ENCODE results near the gene SLC20A1.
"Not testable (repeated sequence)": the region's sequence is repeated elsewhere in the genome, so short reads cannot be mapped to it uniquely, and the experiment has no call there.

The SLC20A1 gene

DNA sequence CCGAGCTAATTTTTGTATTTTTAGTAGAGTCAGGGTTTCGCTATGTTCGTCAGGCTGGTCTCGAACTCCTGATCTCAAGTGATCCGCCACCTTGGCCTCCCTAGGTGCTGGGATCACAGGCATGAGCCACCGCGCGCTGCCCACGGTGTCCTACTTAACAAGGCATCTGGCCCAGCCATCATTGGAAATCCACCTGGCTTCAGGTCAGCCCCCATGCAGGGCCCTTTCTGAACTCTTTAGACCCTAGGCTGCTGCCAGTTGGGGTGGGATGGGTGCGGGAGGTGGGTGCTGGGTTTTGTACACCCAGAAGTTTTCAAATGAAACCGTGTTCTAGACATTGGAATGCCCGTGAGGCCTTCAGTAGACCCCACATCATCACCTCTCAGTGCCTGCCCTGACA lies 48.4 kb downstream of the SLC20A1 start:
- Histone ChIP-seq H3K9ac (ENCODE audit: low read length in 2 of 2) (no peak overlapping the region), H3K36me3 (ENCODE audit: control insufficient read depth in 2 of 2, insufficient read depth in 2 of 2, low read length in 2 of 2) (no peaks in the 10 kb centered on the region), H3K27me3 (ENCODE audit: control insufficient read depth in 1 of 2, insufficient read depth in 2 of 2, low read length in 2 of 2) (no peaks in the 10 kb centered on the region), H3K9me3 (ENCODE audit: control insufficient read depth in 2 of 2, low read length in 2 of 2) (no peaks in the 10 kb centered on the region), H3K4me1 (ENCODE audit: control insufficient read depth, insufficient read depth, low read length) (peaks cover 3% of the 10 kb centered on the region), H3K4me3 (ENCODE audit: low read length in 2 of 2) (no peak overlapping the region), H3K27ac (ENCODE audit: low read length) (no peak overlapping the region)

DNA sequence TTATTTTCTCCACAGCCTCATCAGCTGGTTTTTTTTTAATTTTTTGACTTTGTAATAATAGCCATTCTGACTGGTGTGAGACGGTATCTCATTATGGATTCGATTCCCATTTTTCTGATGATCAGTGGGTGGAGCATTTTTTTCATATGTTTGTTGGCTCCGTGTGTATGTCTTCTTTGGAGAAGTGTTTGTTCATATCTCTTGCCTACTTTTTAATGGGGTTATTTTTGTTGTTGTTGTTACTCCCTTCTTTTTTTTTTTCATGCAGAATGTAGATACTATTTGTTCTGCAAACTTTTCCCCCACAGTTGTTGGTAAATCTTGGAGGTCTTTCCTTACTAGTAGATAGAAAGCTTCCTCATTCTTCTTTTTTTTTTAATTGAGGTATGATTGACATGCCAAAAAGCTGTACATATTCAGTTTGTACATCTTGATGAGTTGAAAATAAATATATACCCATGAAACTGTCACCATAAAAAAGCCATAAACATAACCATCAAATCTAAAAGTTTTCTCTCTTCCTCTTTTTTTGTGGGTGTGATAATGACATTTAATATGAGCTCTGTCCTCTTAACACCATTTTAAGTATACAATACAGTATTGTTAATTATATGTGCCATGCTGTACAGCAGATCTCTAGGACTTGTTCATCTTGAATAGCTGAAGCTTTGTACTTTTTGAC lies 53.2 kb downstream of the SLC20A1 start:
- no peak overlapping the region for H3K27ac ChIP-seq (ENCODE audit: low read length)
- no peak overlapping the region for H3K9ac ChIP-seq (ENCODE audit: low read length in 2 of 2)

DNA sequence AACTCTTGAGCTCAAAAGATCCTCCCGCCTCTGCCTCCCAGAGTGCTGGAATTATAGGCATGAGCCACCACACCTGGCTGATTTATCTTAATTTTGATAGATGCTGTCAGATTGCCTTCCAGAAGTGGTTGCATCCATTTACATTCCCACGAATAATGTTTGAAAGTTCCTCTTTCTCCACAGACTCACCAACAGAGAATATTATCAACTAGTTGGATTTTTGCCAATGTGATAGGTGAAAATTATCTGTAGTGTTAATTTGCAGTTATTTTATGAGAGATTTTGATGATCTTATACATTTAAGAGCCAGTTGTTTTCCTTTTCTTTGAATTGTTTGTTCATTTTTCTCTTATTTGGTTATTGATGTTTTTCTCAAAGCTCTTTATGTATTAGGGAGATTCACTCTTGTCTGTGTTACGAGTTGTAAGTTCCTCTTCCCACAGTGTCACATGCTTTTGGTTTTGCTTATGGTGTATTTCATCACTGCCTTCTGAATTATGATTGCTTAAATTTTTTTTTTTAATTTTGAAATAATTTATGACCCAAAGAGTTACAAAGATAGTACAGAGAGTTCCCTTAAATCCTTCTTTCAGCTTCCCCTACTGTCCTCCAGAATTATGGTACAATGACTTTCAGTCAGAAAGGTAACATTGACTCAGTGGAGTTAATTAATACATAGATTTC lies 54.4 kb downstream of the SLC20A1 start:
- Histone ChIP-seq H3K27me3 (ENCODE audit: control insufficient read depth in 1 of 2, insufficient read depth in 2 of 2, low read length in 2 of 2) (no peaks in the 10 kb centered on the region), H3K9me3 (ENCODE audit: control insufficient read depth in 2 of 2, low read length in 2 of 2) (no peaks in the 10 kb centered on the region), H3K9ac (ENCODE audit: low read length in 2 of 2) (no peak overlapping the region), H3K27ac (ENCODE audit: low read length) (no peak overlapping the region), H3K36me3 (ENCODE audit: control insufficient read depth in 2 of 2, insufficient read depth in 2 of 2, low read length in 2 of 2) (no peaks in the 10 kb centered on the region), H3K4me3 (ENCODE audit: low read length in 2 of 2) (no peak overlapping the region), H3K4me1 (ENCODE audit: control insufficient read depth, insufficient read depth, low read length) (no peaks in the 10 kb centered on the region)

More for the DNA sequence above, 53.2 kb downstream of the SLC20A1 start:
- Histone ChIP-seq H3K4me3 (ENCODE audit: low read length in 2 of 2) (no peak overlapping the region), H3K27me3 (ENCODE audit: control insufficient read depth in 1 of 2, insufficient read depth in 2 of 2, low read length in 2 of 2) (no peaks in the 10 kb centered on the region), H3K4me1 (ENCODE audit: control insufficient read depth, insufficient read depth, low read length) (no peaks in the 10 kb centered on the region), H3K36me3 (ENCODE audit: control insufficient read depth in 2 of 2, insufficient read depth in 2 of 2, low read length in 2 of 2) (no peaks in the 10 kb centered on the region), H3K9me3 (ENCODE audit: control insufficient read depth in 2 of 2, low read length in 2 of 2) (no peaks in the 10 kb centered on the region)

DNA sequence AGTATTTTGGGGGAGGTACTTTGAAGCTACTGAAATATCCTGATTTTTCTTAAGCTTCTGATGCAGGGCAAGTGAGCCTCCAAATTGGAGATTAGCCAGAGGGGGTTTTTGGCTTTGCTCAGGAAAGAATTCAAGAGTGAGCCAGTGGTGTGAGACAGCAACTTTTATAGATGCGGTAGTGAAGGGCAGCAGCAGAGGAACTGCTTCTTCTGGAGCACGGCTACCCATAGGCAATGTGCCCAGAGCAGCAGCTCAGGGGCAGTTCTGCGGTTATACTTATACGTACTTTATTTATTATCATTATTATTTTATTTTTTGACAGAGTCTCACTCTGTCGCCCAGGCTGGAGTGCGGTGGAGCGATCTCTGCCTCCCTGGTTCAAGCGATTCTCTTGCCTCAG lies 55.3 kb downstream of the SLC20A1 start:
- Histone ChIP-seq H3K9ac (ENCODE audit: low read length in 2 of 2) (no peak overlapping the region), H3K27ac (ENCODE audit: low read length) (no peak overlapping the region), H3K9me3 (ENCODE audit: control insufficient read depth in 2 of 2, low read length in 2 of 2) (no peaks in the 10 kb centered on the region), H3K4me1 (ENCODE audit: control insufficient read depth, insufficient read depth, low read length) (no peaks in the 10 kb centered on the region), H3K4me3 (ENCODE audit: low read length in 2 of 2) (no peak overlapping the region), H3K27me3 (ENCODE audit: control insufficient read depth in 1 of 2, insufficient read depth in 2 of 2, low read length in 2 of 2) (peaks cover 0 to 3% of the 10 kb centered on the region in 2 donors), H3K36me3 (ENCODE audit: control insufficient read depth in 2 of 2, insufficient read depth in 2 of 2, low read length in 2 of 2) (no peaks in the 10 kb centered on the region)

DNA sequence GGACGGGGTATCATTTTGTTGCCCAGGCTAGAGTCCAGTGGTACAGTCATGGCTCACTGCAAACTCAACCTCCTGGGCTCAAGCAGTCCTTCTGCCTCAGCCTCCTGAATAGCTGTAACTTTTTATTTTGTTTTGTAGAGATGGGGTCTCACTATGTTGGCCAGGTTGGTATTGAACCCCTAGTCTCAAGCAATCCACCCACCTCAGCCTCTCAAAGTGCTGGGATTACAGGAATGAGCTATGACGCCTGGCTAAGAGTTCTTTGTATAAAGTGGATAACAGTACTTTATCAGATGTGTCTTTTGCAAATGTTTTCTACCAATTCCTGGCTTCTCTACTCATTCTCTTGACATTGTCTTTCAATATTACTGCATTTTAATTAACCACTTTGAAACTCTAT lies 57.9 kb downstream of the SLC20A1 start:
- Histone ChIP-seq H3K4me3 (ENCODE audit: low read length in 2 of 2) (no peak overlapping the region), H3K27ac (ENCODE audit: low read length) (no peak overlapping the region), H3K27me3 (ENCODE audit: control insufficient read depth in 1 of 2, insufficient read depth in 2 of 2, low read length in 2 of 2) (peaks cover 0 to 6% of the 10 kb centered on the region in 2 donors), H3K9me3 (ENCODE audit: control insufficient read depth in 2 of 2, low read length in 2 of 2) (no peaks in the 10 kb centered on the region), H3K9ac (ENCODE audit: low read length in 2 of 2) (no peak overlapping the region), H3K36me3 (ENCODE audit: control insufficient read depth in 2 of 2, insufficient read depth in 2 of 2, low read length in 2 of 2) (no peaks in the 10 kb centered on the region), H3K4me1 (ENCODE audit: control insufficient read depth, insufficient read depth, low read length) (no peaks in the 10 kb centered on the region)

DNA sequence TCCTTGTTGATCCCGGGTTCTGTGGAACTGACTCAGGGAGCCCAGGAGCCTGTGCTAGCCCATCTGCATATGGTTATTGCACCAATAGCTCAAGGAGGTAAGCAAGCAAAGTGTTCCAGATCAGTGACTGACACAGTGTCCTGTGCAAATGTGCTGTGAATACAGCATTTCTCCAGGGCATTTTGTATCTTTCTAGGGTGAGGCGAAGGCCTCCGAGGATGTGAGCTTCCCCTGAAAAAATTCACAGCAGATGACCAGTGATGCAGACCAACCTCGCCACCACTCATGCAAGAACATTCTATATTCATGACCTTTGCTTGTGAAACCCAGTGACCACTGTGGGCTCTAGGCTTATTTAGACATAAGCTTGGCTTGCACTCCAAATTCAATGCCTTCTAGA lies 59.8 kb downstream of the SLC20A1 start:
- H3K9ac ChIP-seq (ENCODE audit: low read length in 2 of 2), result no peak overlapping the region
- no peak overlapping the region for H3K27ac ChIP-seq (ENCODE audit: low read length)
- peaks cover 2% of the 10 kb centered on the region for H3K4me1 ChIP-seq (ENCODE audit: control insufficient read depth, insufficient read depth, low read length)
- no peak overlapping the region for H3K4me3 ChIP-seq (ENCODE audit: low read length in 2 of 2)
- H3K36me3 ChIP-seq (ENCODE audit: control insufficient read depth in 2 of 2, insufficient read depth in 2 of 2, low read length in 2 of 2), result no peaks in the 10 kb centered on the region
- H3K9me3 ChIP-seq (ENCODE audit: control insufficient read depth in 2 of 2, low read length in 2 of 2), result no peaks in the 10 kb centered on the region
- H3K27me3 ChIP-seq (ENCODE audit: control insufficient read depth in 1 of 2, insufficient read depth in 2 of 2, low read length in 2 of 2), result peaks cover 0 to 6% of the 10 kb centered on the region in 2 donors

DNA sequence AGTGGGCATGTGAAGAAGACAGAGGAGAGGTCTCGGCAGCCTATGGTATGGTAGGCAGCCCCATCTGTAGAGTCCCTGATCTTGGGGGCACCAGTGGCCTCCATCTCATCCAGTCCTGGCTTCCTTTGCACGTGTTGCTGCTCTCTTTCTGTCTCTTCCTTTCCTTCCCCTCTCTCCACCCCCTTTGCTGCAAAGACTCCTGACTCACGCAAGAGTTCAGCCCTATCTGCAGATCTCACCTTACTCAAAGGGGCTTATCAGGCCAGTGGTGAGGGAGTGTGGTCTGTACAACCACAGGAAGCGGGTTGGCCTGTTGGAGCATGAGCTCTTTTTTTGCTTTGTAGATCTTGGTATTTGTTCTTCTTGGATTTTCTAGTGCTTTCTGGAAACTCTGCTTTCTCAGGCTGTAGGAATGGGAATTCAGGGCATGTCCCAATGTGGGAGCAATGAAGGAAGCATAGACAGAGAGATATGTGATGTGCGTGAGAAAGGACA lies 60.5 kb downstream of the SLC20A1 start:
- H3K27me3 ChIP-seq (ENCODE audit: control insufficient read depth in 1 of 2, insufficient read depth in 2 of 2, low read length in 2 of 2), result peaks cover 0 to 6% of the 10 kb centered on the region in 2 donors
- no peaks in the 10 kb centered on the region for H3K9me3 ChIP-seq (ENCODE audit: control insufficient read depth in 2 of 2, low read length in 2 of 2)
- H3K27ac ChIP-seq (ENCODE audit: low read length), result no peak overlapping the region
- no peak overlapping the region for H3K9ac ChIP-seq (ENCODE audit: low read length in 2 of 2)
- H3K36me3 ChIP-seq (ENCODE audit: control insufficient read depth in 2 of 2, insufficient read depth in 2 of 2, low read length in 2 of 2), result no peaks in the 10 kb centered on the region
- H3K4me3 ChIP-seq (ENCODE audit: low read length in 2 of 2), result no peak overlapping the region
- H3K4me1 ChIP-seq (ENCODE audit: control insufficient read depth, insufficient read depth, low read length), result peaks cover 2% of the 10 kb centered on the region

DNA sequence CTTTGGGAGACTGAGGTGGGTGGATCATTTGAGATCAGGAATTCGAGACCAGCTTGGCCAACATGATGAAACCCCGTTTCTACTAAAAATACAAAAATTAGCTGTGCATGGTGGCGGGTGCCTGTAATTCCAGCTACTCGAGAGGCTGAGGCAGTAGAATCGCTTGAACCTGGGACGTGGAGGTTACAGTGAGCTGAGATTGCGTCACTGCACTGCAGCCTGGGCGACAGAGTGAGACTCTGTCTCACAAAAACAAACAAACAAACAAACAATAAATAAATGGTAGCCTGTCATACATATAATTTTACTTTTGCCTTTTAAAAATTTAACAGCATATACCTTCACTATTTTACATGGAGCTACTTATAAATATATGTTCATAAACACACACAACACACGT lies 61.2 kb downstream of the SLC20A1 start:
- not testable (repeated sequence) for H3K27ac ChIP-seq (ENCODE audit: low read length); H3K9ac ChIP-seq (ENCODE audit: low read length in 2 of 2)

DNA sequence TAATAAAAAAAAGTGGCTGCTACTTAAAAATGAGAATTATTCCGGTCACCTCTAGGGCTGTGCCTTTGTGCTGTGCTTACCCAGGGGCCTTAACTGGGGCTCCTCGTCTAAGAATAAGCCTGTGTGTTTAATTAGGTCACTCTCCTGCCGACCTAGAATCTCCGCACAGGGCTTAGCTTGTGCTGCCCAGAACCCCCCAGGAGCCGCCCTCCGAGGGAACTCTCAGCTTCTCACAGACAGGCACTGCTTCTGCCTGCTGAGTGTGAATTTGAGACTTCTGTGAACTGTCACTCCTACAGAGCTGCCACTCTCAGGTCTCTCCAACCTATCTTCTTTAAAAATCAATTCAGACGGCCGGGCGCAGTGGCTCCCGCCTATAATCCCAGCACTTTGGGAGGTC lies 63.2 kb downstream of the SLC20A1 start:
- Histone ChIP-seq H3K4me3 (ENCODE audit: low read length in 2 of 2) (no peak overlapping the region), H3K9ac (ENCODE audit: low read length in 2 of 2) (no peak overlapping the region), H3K36me3 (ENCODE audit: control insufficient read depth in 2 of 2, insufficient read depth in 2 of 2, low read length in 2 of 2) (no peaks in the 10 kb centered on the region), H3K27me3 (ENCODE audit: control insufficient read depth in 1 of 2, insufficient read depth in 2 of 2, low read length in 2 of 2) (peaks cover 0 to 6% of the 10 kb centered on the region in 2 donors), H3K9me3 (ENCODE audit: control insufficient read depth in 2 of 2, low read length in 2 of 2) (no peaks in the 10 kb centered on the region), H3K27ac (ENCODE audit: low read length) (no peak overlapping the region), H3K4me1 (ENCODE audit: control insufficient read depth, insufficient read depth, low read length) (peaks cover 2% of the 10 kb centered on the region)

More for the DNA sequence above, 61.2 kb downstream of the SLC20A1 start:
- not testable (repeated sequence) for H3K27me3 ChIP-seq (ENCODE audit: control insufficient read depth in 1 of 2, insufficient read depth in 2 of 2, low read length in 2 of 2); H3K36me3 ChIP-seq (ENCODE audit: control insufficient read depth in 2 of 2, insufficient read depth in 2 of 2, low read length in 2 of 2); H3K9me3 ChIP-seq (ENCODE audit: control insufficient read depth in 2 of 2, low read length in 2 of 2); H3K4me3 ChIP-seq (ENCODE audit: low read length in 2 of 2); H3K4me1 ChIP-seq (ENCODE audit: control insufficient read depth, insufficient read depth, low read length)

DNA sequence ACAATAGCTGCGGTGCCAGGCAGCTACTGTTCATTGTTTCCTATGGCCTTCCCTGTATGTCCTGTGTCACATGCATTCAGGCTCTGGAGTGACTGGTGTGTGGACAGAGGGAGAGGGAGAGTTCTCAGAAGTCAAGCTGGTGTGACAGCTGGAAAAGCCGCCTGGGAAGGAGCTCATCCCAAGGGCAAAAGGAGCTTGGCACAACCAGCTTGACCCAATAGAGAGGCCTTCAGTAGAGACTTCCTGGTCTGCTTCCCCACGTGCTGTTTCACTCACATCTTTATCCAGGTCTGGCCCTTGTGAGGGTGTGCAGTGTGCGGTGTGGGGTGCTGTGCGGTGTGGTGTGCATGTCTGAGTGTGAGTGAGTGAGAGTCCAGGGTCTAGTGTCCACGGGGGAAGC lies 64.0 kb downstream of the SLC20A1 start:
- Histone ChIP-seq H3K4me3 (ENCODE audit: low read length in 2 of 2) (no peak overlapping the region), H3K27ac (ENCODE audit: low read length) (no peak overlapping the region), H3K9ac (ENCODE audit: low read length in 2 of 2) (no peak overlapping the region), H3K9me3 (ENCODE audit: control insufficient read depth in 2 of 2, low read length in 2 of 2) (no peaks in the 10 kb centered on the region), H3K36me3 (ENCODE audit: control insufficient read depth in 2 of 2, insufficient read depth in 2 of 2, low read length in 2 of 2) (no peaks in the 10 kb centered on the region), H3K27me3 (ENCODE audit: control insufficient read depth in 1 of 2, insufficient read depth in 2 of 2, low read length in 2 of 2) (peaks cover 0 to 6% of the 10 kb centered on the region in 2 donors), H3K4me1 (ENCODE audit: control insufficient read depth, insufficient read depth, low read length) (peaks cover 2% of the 10 kb centered on the region)
